GM12873 (cell line): ENCODE data around the gene NCOA3.

Source experiments
- CTCF ChIP-seq: IDR thresholded peaks from 2 replicates; pipeline ENCODE4 v1.5.1; 2012; ENCODE audit warnings: low read depth, mild to moderate bottlenecking, moderate library complexity, low read length, control low read depth; ENCODE audit not compliant: insufficient read depth; ENCODE audit errors: missing control alignments

The NCOA3 gene

DNA sequence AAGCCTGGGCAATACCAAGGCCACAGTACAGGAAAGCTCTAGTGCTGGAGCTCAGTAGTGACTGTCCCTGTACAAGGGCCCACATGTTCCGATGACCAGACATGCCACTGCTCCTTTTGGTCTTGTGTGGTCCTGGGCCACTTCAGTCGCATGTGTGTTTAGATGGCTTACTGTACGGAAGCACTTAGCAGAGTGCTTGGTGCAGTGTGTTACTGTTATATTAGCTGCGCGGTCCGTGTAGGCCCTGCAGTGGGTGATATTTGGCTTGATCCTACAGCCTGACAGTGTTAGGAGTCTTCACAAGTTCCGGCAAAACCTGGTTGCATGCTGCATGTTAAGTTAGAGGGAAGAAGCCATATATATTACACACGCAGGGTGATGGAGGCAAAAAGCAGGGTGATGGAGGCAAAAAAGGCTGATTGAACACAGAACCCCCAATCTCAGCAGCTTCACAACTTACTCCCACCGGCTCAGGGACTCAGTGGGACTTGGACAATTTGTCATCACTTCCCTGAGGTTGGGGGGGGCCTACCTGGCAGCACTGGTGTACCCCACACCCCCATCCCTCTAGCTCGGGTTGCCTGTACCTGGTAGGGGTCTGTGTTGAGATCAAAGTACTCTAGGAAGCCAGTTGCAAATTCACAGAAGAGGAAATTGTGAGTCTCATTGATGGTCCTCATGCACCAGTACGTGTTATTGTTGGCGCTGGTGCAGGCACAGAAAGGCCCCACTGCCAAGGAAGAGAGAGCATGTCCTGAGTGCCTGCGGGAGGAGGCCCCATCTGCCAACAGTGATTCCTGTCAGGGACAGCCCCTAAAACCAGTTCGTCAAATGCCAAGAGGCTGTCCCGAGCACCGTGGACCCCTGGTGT, 161.0 kb downstream of the NCOA3 start:
- no peak for TF ChIP-seq CTCF

- TF ChIP-seq CTCF = peak; percentile 99
Observed at GRCh38 chr20:47663354-47664067, 161.8 kb downstream of the NCOA3 start.

- TF ChIP-seq CTCF = no peak
Observed at GRCh38 chr20:47664068-47664437, 162.4 kb downstream of the NCOA3 start.

DNA sequence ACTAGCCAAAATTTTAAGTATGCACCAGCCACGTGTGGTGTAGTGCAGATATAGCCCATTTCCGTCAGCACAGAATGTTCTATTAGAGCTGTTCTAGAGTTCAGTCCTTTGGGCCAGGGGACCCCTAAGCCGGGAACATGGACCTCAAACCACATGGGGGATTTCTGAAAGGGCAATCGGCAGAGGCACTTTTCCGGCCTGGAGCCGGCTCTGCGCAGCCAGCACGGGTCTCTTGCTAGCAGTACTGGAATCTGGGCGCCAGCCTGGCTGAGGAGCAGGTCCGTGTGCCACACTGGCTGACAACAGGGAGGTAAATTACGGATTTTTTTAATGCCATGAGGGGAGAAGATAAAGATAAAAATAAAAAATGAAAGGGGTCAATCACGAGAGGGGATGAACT, 163.1 kb downstream of the NCOA3 start:
- no peak for TF ChIP-seq CTCF

DNA sequence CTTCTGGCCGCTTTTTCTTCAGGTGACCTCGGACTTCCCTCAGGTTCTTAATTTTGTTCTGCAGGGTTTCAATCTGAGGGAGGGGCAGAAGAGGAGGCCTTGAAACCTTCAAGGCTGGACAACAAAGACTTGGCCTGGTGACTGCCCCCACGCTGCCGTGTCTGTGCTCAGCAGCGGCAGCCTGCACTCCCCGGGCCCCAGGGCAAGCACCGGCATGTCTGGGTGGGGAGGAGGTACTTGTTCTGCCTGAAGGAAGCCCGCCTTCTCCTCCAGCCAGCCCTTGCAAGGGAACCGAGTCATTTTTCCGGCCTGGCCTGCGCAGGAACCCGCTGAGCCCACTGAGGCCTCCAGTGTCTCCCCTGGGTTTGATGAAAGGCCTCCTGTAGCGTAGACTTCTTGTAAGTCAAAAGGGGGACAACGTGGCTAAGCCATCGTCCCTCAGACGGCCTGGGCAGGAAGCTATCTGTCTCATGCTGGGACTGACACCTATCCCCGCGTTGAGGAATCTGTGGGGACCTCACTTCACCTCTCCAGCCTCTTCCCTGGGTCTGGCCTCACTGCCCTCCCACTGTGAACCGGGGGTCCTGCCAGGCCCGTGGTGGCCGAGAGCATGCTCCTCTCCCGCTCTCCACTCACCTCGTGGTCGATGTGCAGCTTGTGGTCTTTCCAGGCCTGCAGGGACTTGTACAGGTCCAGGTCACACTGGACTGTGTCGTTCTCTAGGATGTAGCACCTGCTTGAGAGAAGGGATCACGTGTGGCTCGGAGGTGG, 163.7 kb downstream of the NCOA3 start:
- no peak for TF ChIP-seq CTCF

- no peak for TF ChIP-seq CTCF
Observed at GRCh38 chr20:47666304-47666703, 164.6 kb downstream of the NCOA3 start.

DNA sequence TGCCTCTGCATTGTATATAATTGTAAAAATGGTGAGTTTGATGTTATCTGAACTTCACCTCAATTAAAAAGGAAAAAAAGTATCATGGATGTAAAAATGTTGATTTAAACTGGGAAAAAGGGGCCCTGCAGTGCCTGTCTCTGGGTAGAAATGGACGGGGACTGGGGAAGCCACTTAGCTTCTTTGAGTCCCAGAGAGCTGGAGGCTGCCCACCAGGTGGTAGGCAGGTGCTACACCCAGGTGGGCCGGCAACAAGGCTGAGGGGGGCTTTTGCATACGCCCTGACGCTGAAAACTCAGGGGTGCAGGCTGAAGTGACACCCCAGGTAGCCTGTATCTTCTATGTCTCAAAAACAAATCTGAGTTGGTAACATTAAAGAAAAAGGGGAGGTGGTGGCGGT, 165.4 kb downstream of the NCOA3 start:
- TF ChIP-seq CTCF = no peak
